Inflammatory macrophage (primary cell): Measurements from ENCODE around the gene PKD1L1.
"Not testable (repeated sequence)": the region's sequence is repeated elsewhere in the genome, so short reads cannot be mapped to it uniquely, and the experiment has no call there.

Experiments used
- DNase-seq, 2 donors: peaks; one replicate each; pipeline ENCODE4 v3.0.0-alpha.2; 2020 to 2022

The PKD1L1 gene

GRCh38 chr7:47937065-47937687, 11.1 kb downstream of the PKD1L1 start:
- DNase-seq, result no peak

GRCh38 chr7:47936323-47936722, 11.9 kb downstream of the PKD1L1 start:
- DNase-seq, result no peak

GRCh38 chr7:47935336-47935735, 12.9 kb downstream of the PKD1L1 start:
- DNase-seq, result no peak

- no peak for DNase-seq
Measured at GRCh38 chr7:47934831-47935230, 13.4 kb downstream of the PKD1L1 start.

- no peak for DNase-seq
Measured at GRCh38 chr7:47933215-47933614, 15.1 kb downstream of the PKD1L1 start.

GRCh38 chr7:47932466-47933037, 15.7 kb downstream of the PKD1L1 start:
- DNase-seq, result no peak

GRCh38 chr7:47932016-47932415, 16.2 kb downstream of the PKD1L1 start:
- DNase-seq, result no peak

GRCh38 chr7:47931005-47932004, 17.0 kb downstream of the PKD1L1 start:
- DNase-seq, result no peak

GRCh38 chr7:47924266-47924665, 24.0 kb downstream of the PKD1L1 start:
- DNase-seq, result peak; percentile 27 to 39

- not testable (repeated sequence) for DNase-seq
Measured at GRCh38 chr7:47923081-47923875, 25.0 kb downstream of the PKD1L1 start.

- not testable (repeated sequence) for DNase-seq
Measured at GRCh38 chr7:47916514-47916913, 31.8 kb downstream of the PKD1L1 start.

- no peak for DNase-seq
Measured at GRCh38 chr7:47915616-47915976, 32.7 kb downstream of the PKD1L1 start.

GRCh38 chr7:47914717-47915615, 33.3 kb downstream of the PKD1L1 start:
- DNase-seq, result peak in 1 of 2 donors; percentile 10

- no peak for DNase-seq
Measured at GRCh38 chr7:47912332-47912731, 35.9 kb downstream of the PKD1L1 start.

GRCh38 chr7:47908720-47909119, 39.5 kb downstream of the PKD1L1 start:
- no peak for DNase-seq

- DNase-seq, result no peak
Measured at GRCh38 chr7:47907981-47908616, 40.2 kb downstream of the PKD1L1 start.

GRCh38 chr7:47906883-47907282, 41.4 kb downstream of the PKD1L1 start:
- no peak for DNase-seq

GRCh38 chr7:47905076-47905920, 43.0 kb downstream of the PKD1L1 start:
- no peak for DNase-seq

GRCh38 chr7:47902013-47902412, 46.3 kb downstream of the PKD1L1 start:
- DNase-seq, result no peak

- no peak for DNase-seq
Measured at GRCh38 chr7:47901542-47901941, 46.7 kb downstream of the PKD1L1 start.
